Motor neuron (in vitro differentiated cells): Measurements from ENCODE around the gene CDC14A. TPM values are rescaled to one million over a fixed set of nuclear protein-coding genes. Genes with fewer than 3 reads are reported as not detected.

Experiments used
- ATAC-seq, 8 experiments: fragments of 200-7000 bp; cut with Tn5 transposase; replicated peaks in 6 of 8; 2 replicates each; pipeline ENCODE4 v1.8.0; 2021; ENCODE audit warnings: mild to moderate bottlenecking in 8 of 8, moderate library complexity in 8 of 8
- H3K27ac ChIP-seq, 2 donors: fragments of 250-450 bp; sonication (Bioruptor Pico); 2 replicates each; pipeline ENCODE4 v1.9.0; 2021; ENCODE audit warnings: antibody characterized with exemption in 2 of 2, mild to moderate bottlenecking in 2 of 2, moderate library complexity in 1 of 2
- H3K4me1 ChIP-seq, 2 donors: fragments of 250-450 bp; sonication (Bioruptor Pico); replicated peaks in 1 of 2; 2 replicates each; pipeline ENCODE4 v1.6.1; 2021; ENCODE audit warnings: antibody characterized with exemption in 2 of 2, mild to moderate bottlenecking in 2 of 2, moderate library complexity in 1 of 2
- H3K4me3 ChIP-seq, 5 donors: fragments of 250-450 bp; sonication (Bioruptor Pico); 2 replicates each; pipeline ENCODE4 v1.9.0; 2021; ENCODE audit warnings: antibody characterized with exemption in 5 of 5, mild to moderate bottlenecking in 5 of 5, moderate library complexity in 4 of 5
- WGBS, 10 experiments: fragments of 450-650 bp; shearing (Covaris generic); methylation state at CpG; one replicate each; pipeline ENCODE4 v1.0.0; 2022; 5-methylcytosine and 5-hydroxymethylcytosine counted together
- in situ Hi-C, 9 experiments: fragments of 400-800 bp; cut with MboI; loops; one replicate each; pipeline ENCODE4 v1.15.0; 2021; ENCODE audit warnings: low sequenced_read_pairs in 9 of 9, low pct_unique_long_range_greater_than_20kb in 2 of 9; ENCODE audit not compliant: unreplicated experiment in 9 of 9
- total RNA-seq, 8 experiments: library from RNA; unstranded; fragments of 300-600 nt; gene quantifications; 2 replicates each; pipeline versions ENCODE4 v1.2.3 to v1.2.4, GENCODE V29; 2022

Gene CDC14A
- total RNA-seq, 8 experiments from 2014 or later: 2.2 to 8.8 (median 4.4) TPM

DNA sequence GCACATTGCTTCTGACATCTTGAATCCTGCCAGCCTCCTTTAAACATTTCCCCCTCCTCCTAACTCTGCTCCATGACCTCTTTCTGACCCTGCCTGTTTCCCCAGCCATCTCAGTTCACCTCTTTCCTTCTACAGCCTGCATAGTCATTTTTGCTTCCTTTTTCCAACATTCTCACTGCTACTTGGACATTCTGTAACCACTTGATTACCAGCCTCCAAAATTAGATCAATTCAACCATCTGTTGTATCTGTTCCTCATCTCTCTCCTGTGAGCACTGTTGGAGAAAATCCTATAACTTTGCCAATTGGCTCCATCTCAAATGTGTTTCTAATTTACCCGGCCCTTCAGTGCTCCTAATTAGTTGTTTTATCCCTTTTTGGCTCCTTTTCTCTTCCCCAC is 158.1 kb downstream of the CDC14A start:
- H3K4me3 ChIP-seq: no peak overlapping the region
- H3K4me1 ChIP-seq: no peaks in the 10 kb centered on the region
- 0 to 100% (median 63%) methylated on average over 1 of the region's 1 CpG; no CpG with 5 or more reads in 2 of the 10 experiments for WGBS, 10 experiments
- no peak overlapping the region for H3K27ac ChIP-seq
- in situ Hi-C loops: no loop called here
- ATAC-seq: no peak

DNA sequence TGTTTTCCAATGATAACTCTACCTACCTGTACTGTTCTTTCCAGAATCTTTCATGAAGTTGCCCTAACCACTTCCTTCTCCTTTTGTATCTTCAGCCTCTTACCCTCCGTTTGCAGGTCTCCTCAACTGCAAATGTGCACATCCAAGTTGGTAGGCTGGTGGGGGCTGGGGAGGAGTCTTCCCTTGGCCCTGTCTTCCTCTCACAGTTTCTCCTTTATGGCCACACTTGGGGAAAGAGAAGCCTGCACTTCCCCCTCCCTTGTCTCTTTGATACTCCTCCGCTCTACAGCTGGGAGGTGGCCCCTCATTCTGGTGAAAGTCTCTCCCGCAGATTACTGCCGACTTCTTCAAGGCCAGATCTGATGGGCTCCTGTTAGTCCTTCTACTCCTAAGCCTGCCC is 158.8 kb downstream of the CDC14A start:
- 83 to 100% (median 90%) methylated on average over 1 to 4 of the region's 4 CpGs; no CpG with 5 or more reads in 2 of the 10 experiments for WGBS, 10 experiments
- Histone ChIP-seq H3K27ac (no peak overlapping the region), H3K4me1 (no peaks in the 10 kb centered on the region), H3K4me3 (no peak overlapping the region)
- in situ Hi-C loops: no loop called here
- no peak for ATAC-seq

DNA sequence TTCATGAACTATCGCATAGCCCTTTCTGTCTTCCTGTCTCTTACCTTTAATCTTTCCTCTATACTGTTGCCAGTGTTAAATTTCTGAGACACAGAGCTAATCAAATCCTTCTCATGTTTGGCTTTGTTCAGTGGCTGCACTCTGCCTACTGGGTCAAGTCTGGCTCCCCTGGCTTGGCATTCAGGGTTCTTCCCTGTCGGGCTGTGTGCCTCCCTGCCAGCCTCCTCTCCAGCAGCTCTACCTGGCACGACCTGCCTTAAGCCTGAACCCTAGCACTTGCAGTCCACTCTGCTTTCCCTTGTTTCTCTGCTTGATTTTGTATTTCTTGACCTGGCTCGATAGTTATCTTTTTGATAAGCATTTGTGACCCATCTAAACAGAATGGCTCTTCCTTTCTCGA is 159.5 kb downstream of the CDC14A start:
- WGBS, 10 experiments: 62 to 96% (median 84%) methylated on average over 1 to 5 of the region's 5 CpGs
- Histone ChIP-seq H3K27ac (no peak overlapping the region), H3K4me1 (no peaks in the 10 kb centered on the region), H3K4me3 (no peak overlapping the region)
- no peak for ATAC-seq
- in situ Hi-C loops: no loop called here

DNA sequence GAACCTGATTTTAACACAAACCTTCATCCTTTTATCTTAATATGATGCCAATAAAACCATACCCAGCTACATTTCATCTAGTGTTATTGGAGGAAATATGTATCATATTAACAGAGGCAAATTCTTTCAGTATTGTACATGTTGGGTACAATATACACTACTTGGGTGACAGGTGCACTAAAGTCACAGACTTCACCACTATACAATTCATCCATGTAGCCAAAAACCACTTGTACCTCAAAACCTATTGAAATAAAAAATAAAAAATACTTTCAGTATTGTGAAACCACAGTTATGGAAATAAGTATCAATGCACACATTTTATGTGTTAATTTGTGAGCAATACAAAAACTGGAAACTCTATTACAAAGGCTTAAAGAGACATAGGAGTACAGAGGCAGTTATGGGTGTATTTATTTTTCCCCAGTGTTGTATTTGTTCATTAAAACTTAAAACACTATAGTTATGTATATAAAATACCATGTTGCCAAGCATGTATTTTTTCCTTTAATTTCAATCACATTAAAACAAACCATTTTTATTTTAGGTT is 160.6 kb downstream of the CDC14A start:
- Histone ChIP-seq H3K4me1 (no peaks in the 10 kb centered on the region), H3K27ac (no peak overlapping the region), H3K4me3 (no peak overlapping the region)
- ATAC-seq: no peak
- in situ Hi-C loops: no loop called here

DNA sequence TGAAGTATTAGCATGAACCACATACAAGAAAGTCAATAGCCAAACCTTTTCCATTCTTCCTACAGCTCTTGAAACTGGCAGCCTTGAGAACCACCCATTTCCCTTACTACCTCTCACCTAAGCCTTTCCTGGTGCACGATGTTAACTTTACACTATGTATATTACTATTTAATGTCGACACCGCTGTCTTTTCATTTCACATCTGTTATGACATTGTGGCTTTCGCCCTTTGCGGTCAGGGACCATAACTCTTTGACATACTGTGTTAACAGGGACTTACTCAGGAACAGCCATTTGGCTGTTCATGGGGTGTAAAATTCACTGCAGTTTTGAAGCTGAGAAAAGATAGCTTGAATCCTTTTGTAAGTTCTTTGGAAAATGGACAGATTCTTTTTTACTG is 164.6 kb downstream of the CDC14A start:
- Histone ChIP-seq H3K4me1 (no peaks in the 10 kb centered on the region), H3K27ac (no peak overlapping the region), H3K4me3 (no peak overlapping the region)
- 0 to 100% (median 98%) methylated on average over 1 to 5 of the region's 5 CpGs for WGBS, 10 experiments
- no peak for ATAC-seq
- in situ Hi-C loops: no loop called here

DNA sequence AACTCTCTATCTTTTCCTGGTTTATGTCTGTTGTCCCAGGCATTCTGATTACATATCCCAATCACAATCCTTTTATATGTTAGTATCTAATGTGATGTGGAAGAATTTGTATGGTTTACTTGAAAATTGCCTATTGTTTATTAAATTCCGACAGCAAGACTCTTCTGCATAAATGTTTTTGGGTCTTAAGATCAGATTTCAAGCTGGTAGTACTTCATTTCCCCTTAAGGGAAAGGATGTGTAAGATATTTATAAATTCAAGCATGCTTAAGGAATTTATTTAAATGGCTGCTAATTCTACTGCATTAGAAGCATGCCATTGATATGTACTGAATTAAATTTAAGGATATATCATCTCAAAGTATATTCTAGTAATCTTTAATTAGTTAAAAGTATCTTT is 165.2 kb downstream of the CDC14A start:
- H3K27ac ChIP-seq: no peak overlapping the region
- 0 to 100% (median 86%) methylated on average over 1 of the region's 1 CpG; no CpG with 5 or more reads in 1 of the 10 experiments for WGBS, 10 experiments
- H3K4me3 ChIP-seq: no peak overlapping the region
- H3K4me1 ChIP-seq: no peaks in the 10 kb centered on the region
- in situ Hi-C loops: no loop called here
- ATAC-seq: peak in 3 of 8 experiments; percentile 55 to 78 (median 56)

DNA sequence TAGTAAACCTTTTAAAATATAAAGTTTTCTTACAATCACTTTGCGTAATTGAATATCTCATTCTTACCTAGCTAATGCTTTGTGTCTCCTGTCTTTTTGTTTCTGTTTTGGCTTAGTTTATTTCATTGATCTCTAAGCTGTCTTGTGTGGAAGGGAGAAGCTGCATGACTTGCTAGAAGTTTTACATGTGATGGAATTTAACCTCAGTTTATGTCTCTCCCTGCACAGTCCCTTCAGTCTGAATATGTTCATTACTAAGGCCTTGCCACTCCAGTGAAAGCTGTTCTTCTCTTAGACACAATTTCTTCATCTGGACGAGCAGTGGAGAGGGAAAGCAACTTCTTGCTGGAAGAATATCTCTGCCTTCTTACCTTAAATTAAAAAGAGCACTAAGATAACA is 165.7 kb downstream of the CDC14A start:
- peak in 3 of 8 experiments; percentile 64 to 72 (median 67) for ATAC-seq
- WGBS, 10 experiments: 0 to 70% (median 43%) methylated on average over 1 to 2 of the region's 2 CpGs
- Histone ChIP-seq H3K4me3 (no peak overlapping the region), H3K4me1 (no peaks in the 10 kb centered on the region), H3K27ac (no peak overlapping the region)
- in situ Hi-C loops: no loop called here

DNA sequence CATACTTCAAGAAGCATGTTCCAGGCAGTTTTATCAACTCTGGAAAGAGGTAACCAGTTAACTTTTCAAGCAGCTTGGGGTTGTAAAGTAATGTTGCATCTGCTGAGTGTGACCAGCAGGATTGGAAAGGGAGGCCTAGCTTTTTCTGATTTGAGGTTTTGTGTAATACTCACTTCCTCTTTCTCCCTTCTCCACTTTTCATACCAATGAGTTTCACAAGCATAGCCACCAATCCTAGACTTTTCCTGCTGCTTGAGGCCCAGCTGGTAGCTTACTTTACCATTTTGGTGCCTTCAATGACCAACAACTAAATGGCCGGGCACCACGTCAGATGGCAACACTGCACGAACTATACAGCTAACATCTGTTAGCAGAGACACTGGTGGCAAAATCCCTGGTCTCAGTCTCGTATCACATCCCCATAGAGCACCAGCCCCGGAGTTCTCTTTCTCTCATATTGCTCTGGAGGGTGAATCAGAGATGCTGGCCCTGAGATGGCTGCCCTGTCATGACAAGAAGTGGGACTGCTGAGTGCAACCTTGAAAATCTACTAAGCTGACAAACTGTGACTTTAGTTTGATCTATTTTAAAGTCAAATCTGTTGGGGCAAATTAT is 170.8 kb downstream of the CDC14A start:
- no peaks in the 10 kb centered on the region for H3K4me1 ChIP-seq
- in situ Hi-C loops: no loop called here
- H3K4me3 ChIP-seq: no peak overlapping the region
- no peak overlapping the region for H3K27ac ChIP-seq
- ATAC-seq: no peak
- WGBS, 10 experiments: 80 to 100% (median 86%) methylated on average over 1 to 5 of the region's 5 CpGs; no CpG with 5 or more reads in 3 of the 10 experiments

DNA sequence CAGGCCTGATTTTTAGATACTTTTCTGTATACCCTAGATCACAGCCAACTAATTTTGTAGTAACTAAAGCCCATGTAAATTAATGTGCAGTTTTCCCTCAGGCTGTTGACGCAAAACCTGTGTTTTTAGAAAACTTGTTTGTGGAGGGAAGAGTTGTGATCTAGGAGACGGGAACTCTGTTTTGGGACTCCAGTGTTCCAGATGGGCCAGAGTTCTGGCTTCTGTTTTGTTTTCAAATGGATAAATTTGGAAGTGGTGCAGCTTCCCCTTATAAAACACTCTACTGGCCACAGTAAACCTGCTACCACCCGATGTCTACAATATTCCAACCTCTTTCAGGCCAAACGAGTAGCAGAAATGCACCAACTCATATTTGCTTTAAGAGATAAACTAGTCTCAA is 172.0 kb downstream of the CDC14A start:
- no peak for ATAC-seq
- 64 to 100% (median 89%) methylated on average over 1 to 4 of the region's 4 CpGs; no CpG with 5 or more reads in 1 of the 10 experiments for WGBS, 10 experiments
- H3K4me3 ChIP-seq: no peak overlapping the region
- H3K27ac ChIP-seq: no peak overlapping the region
- no peaks in the 10 kb centered on the region for H3K4me1 ChIP-seq
- in situ Hi-C loops: no loop called here

DNA sequence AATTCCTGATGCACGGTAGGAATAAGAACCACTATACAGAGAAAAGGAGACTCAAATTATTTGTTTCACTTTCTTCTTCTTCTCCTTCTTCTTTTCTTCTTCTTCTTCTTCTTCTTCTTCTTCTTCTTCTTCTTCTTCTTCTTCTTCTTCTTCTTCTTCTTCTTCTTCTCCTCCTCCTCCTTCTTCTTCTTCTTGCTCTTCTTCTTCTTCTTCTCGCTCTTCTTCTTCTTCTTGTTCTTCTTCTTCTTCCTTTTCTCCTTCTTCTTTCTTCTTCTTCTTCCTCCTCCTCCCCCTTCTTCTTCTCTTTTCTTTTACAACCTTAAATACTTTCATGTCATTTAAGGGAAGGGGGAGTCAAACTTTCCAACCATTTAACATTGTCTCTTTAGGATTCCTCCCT is 174.6 kb downstream of the CDC14A start:
- ATAC-seq: no peak
- WGBS, 10 experiments: 62 to 100% (median 96%) methylated on average over 1 to 2 of the region's 2 CpGs
- in situ Hi-C loops: no loop called here
- Histone ChIP-seq H3K4me1 (no peaks in the 10 kb centered on the region), H3K4me3 (no peak overlapping the region), H3K27ac (no peak overlapping the region)

DNA sequence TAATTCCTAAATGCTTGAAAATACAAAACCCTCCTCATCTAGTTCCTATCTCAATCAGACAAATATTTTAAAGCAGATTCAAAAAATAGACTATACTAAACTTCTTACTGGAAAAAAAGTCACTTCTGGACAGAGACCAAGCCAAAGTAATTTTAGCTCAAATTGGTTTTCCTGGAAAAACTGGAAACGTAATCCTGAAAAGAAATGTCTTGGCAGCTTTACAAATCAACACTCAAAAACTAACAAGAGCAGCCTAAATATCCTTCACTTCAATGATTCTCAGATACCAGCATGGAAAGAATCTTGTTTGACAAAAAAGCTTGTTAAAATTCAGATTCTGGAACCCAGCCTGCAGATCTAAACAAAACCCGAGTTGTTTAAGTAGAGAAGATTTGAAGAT is 176.6 kb downstream of the CDC14A start:
- H3K4me3 ChIP-seq: no peak overlapping the region
- H3K4me1 ChIP-seq: no peaks in the 10 kb centered on the region
- 0 to 100% (median 66%) methylated on average over 1 to 2 of the region's 2 CpGs; no CpG with 5 or more reads in 1 of the 10 experiments for WGBS, 10 experiments
- no peak overlapping the region for H3K27ac ChIP-seq
- no peak for ATAC-seq
- in situ Hi-C loops: no loop called here

DNA sequence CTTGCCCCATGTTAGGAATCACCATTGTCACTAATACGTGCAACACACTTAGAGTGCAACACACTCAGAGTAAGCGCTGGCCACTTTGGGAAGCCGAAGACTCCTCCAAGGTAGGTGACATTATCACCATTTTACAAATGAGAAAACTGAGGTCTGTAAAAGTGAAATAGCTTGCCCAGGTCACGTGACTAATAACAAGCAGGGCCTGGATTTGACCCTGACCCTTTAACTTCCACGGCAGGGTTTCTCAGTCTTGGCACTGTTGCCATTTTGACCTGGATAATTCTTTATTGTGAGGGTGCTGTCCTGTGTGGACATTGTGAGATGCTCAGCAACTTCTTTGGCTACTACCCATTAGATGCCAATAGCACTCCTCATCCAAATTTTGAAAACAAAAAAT is 177.8 kb downstream of the CDC14A start:
- Histone ChIP-seq H3K4me1 (no peaks in the 10 kb centered on the region), H3K27ac (no peak overlapping the region), H3K4me3 (no peak overlapping the region)
- ATAC-seq: no peak
- in situ Hi-C loops: no loop called here
- 0 to 97% (median 83%) methylated on average over 1 to 5 of the region's 5 CpGs; no CpG with 5 or more reads in 2 of the 10 experiments for WGBS, 10 experiments

DNA sequence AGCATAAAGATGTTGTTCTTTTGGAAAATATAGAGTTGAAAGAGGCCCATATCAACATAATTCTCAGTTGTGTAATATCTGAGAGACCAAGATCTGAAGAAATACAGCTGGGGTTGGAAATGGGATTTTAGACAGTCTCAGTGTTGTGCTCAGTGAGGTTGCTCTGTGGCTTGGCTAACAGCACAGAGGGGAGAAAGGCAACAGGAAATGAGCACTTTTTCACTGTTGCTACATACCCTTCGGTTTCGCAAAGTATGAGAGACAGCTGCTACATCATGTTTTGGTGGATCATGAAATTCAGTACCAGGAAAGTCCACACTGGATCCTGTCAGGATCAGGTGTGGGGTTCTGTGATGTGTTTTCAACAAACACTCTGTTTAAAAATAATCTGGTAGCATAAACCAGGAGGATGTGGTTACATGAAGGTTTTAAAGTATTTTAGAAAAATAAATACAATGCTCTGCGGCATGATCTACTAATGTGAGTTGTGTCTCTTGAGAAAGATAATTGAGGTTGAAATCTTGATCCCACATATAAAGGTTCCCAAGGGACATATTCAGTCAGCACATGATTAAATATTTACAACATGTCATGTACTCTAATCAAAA is 178.7 kb downstream of the CDC14A start:
- Histone ChIP-seq H3K4me1 (no peaks in the 10 kb centered on the region), H3K27ac (no peak overlapping the region), H3K4me3 (no peak overlapping the region)
- in situ Hi-C loops: no loop called here
- 80 to 100% (median 93%) methylated on average over 1 to 3 of the region's 3 CpGs; no CpG with 5 or more reads in 2 of the 10 experiments for WGBS, 10 experiments
- ATAC-seq: no peak

DNA sequence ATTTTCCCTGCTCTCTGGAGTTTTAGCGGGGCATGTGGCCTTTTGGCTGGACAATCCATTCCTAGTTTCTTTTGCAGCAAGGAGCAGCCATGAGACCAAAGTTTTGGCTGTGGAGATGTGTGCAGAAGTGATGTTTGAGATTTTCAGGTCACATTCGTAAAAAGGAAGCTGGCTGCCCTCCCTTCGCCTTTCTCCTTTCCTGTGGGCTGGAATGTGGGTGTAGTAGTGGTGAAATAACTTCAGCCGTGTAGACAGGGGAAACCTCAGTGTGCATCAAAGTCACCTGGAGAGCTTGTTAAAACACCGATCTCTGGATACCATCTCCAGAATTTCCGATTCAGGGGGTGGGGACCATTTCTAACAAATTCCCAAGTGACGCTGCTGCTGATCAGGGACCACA is 180.3 kb downstream of the CDC14A start:
- ATAC-seq: no peak
- WGBS, 10 experiments: 71 to 100% (median 88%) methylated on average over 1 to 7 of the region's 7 CpGs; no CpG with 5 or more reads in 4 of the 10 experiments
- Histone ChIP-seq H3K27ac (no peak overlapping the region), H3K4me3 (no peak overlapping the region), H3K4me1 (no peaks in the 10 kb centered on the region)
- in situ Hi-C loops: no loop called here
